HG03439 (cell line): ENCODE results near the gene SHBG.

Experiments used
- ATAC-seq: cut with Tn5 transposase; IDR thresholded peaks from one replicate; pipeline ENCODE4 v1.9.1; 2021; ENCODE audit warnings: mild to moderate bottlenecking, moderate library complexity; ENCODE audit not compliant: unreplicated experiment

Gene SHBG

DNA sequence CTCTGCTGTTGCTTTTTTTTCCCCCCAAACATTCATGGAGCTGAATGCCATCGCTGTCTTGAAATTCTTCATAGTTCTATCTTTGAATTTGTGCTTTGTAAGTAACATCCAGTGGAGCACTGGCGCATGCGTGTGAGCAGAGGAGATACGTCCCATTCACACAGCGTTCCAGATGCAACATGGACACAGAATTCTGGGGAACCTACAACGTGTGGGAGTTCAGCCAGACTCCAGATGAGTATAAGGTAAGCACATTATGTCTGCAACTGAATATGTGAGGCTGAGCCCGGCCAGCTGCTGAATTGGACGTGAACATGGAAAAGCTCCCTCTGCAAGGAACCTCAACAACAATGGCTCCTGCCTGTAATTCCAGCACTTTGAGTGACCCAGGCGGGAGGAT lies 16.5 kb downstream of the SHBG start:
- no peak for ATAC-seq

DNA sequence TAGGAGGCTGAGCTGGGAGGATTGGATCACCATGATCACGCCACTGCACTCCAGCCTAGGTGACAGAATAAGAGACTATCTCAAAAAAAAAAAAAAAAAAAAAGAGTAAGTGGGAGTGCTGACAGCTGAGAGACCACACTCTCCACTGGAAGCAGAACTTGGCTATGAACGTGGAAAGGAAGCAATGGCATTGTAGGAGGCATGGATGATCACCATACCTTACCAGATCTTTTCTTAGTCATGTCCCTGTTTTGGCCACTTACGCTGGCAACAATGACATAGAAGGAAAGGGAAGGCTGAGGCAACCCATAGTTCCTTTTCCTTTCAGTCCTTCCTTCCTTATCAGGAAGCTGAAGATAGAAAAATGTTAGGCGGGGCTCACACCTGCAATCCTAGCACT lies 17.1 kb downstream of the SHBG start:
- ATAC-seq: no peak

DNA sequence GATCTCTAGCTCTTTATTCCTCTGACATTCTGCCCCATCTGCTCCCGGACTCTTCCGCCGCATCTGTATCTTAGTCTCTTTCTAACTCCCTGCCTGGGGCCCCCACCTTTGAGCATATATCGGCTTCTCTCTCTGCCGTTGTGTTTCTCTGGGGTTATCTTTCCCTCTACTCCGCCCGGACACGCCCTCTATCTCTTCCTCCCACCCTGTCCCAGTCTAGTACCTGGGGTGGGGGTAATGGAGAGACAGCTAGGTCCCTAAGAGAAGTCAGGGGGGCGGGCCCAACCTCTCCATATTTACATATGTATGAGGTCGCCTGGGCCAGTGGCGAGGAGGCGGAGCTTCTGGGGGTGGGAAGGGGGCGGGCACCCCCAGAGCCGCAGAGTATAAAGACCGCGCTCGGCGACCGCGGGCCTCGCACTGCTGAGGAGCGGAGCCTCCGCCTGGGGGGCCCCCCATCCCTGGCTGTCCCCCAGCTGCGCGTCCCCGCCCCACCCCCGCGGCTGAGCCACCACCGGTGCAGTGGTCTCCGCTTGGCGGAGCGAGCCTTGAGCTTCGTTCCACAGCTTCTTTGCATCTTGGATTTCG lies 20.7 kb downstream of the SHBG start, which contains the start of gene ATP1B2:
Gene ATP1B2 (plus strand): TSS at position 418 of the 588 bp plus-strand sequence. CDS start 593 bp downstream, outside the sequence.
- no peak for ATAC-seq

DNA sequence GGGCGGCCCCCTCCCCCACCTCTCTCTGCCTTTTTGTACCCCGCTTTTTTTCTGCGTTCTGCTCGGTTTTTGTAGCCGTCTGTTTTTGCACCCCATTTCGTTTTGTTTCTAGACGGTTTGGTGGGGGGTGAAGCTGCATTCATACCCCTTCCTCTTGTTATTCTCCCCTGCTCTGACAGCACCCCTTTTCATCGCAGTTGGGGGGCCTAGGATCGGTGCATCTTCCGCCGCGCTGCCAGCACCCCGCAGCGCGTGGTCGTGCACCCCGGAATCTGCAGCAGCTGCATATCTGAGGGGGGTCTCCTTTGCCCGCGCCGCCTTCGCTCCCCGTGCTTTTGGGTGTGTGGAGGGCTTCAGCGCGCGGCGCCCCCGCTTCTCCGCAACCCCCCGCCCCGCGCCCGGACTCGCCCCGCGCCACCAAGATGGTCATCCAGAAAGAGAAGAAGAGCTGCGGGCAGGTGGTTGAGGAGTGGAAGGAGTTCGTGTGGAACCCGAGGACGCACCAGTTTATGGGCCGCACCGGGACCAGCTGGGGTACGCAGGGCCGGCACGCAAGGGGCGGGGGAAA lies 21.2 kb downstream of the SHBG start:
- ATAC-seq: no peak

DNA sequence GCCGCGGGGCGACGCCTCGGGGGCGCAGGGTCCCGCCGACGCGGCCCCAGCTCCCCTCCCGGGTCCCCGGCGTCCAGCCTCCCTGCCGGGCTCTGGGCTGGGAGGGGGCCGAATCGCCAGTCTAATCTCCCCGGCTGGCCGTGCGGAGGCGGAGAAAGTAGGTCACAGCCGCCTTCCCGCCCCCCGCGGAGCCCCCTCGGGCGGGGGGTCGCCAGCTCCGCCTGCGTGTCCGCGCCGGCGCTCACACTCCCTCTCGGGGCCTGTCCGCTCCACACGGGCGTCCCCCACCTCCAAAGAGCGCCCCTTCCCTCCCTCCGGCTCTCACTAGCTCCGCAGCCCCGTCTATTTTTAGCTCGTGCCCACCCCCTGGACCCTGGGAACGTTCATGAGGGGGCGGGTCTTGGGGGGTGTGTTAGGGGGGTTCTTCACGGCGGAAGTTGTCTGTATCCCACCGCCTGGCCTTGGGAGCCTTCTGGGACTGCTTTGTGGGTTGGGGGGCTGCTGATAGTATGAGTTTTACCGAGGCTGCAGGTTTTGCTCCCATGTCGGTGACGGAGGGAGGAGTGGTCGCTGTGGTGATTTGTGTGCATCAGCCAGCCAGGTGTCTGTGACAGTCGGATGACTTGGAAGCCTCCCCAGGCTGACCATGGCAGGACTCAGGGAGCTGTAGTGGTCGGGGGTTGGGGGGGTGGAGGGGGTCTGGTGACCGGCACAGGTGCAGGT lies 21.9 kb downstream of the SHBG start:
- ATAC-seq: no peak

DNA sequence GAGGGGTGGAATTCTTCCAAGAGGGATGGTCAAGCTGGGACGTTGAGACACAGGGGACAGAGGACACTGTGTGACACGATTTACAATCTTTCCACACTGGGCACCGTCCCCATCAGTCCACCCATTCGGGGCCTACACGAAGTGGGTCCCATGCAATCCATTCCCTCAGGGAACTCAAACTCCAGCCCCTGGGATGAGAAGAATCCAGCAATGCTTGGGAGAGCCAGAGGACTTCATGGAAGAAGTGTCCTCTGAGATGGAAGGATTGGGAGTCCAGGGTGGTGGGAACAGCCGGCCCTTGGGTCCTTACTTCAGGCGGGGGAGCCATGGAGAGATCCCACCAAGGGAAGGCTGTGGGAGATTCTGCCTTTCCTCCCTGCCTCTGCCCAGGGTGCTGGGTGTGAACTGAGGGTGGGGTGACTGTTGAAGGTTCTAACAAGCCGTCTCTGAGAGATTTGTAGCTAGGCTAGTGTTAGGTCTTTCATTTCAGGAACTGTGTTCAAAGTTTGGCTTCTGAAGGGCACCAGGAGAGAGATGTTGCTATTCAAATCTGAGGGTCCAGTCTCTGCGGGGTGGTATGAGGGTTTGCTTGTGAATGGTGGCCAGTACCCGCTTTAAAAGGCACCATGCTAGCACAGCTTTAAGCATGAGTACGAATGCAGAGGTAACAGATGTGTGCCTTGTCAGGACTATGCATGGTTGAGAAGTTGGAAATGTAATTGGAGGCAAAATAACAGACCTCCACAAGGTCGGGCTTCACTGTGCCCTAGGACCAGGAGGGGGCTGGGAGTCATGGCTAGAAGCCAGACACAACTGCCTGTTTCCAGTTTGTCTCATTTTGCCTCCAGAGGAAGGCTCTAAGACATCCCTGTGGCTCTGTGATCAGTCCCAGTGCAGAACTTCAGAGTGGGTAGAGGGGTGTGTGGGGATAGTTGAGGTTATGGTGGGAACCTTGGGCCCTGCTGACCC lies 22.7 kb downstream of the SHBG start:
- no peak for ATAC-seq

DNA sequence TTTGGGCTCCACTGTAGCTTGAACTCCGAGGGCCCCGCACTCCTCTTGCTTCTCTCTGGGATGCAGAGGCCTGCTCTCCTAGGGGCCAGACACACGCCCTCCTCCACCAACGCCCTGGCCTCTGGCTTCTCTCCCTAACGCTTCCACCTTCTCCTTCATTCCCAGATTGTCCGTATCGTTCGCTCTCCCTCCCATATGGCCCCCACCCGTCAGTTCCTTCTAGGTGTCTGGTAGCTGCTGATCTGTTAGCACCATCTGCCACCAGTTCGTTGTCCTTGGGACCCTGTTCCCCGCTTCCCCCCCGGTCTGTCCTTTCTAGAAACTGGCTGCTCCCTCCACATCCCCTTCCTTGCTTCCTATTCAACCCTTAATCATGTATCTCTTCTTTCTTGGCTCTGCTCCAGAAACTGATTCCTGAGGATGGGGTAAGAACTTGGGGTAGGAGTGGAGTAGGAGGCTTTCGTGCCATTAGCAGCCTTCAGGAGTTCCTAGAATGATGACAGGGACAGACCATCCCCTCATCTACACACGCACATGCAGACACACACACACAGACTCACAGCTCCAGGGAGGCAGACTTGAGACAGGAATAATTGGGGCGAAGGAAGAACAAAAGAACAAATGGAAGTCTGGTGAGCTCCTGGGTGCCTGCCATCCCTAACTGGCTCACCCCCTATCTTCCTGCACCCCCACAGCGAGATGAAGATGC lies 25.1 kb downstream of the SHBG start:
- no peak for ATAC-seq

DNA sequence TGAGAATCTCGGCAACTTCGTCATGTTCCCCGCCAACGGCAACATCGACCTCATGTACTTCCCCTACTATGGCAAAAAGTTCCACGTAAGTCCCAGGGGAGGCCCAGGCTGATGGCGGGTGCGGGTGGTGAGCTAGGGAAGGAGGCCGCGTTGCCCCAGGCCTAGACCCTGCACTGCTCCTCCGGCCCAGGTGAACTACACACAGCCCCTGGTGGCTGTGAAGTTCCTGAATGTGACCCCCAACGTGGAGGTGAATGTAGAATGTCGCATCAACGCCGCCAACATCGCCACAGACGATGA lies 25.6 kb downstream of the SHBG start:
- ATAC-seq: no peak

DNA sequence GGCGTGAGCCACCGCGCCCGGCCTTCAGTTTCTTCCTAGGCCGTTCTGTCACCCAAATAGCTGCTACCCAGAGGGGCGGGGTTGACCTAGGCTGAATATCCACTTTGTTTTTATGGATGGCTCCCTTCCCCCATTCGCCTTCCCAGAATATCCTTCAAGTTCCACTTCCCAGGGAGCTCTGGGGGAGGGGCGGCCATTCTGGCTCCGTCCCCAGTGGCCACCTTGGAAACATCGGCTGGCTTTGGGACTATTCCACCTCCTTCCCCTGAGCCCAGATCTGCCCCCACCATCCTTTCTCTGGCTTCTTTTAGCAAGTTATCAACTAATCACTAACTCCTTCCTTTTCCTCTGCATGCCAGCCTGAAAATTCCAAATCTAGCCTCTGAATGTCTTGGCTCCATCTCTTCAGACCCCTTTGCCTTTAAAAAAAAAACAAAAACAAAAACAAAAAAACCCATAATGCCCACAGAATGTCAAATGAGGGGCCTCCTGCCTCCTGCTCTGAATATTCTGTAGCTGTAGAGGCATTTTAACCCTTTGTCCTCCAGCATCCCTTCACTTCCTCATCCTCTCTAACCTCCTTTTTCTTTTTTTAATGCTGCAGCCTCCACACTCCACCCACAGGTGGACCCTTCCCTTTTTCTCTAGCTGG lies 27.1 kb downstream of the SHBG start:
- ATAC-seq: no peak

DNA sequence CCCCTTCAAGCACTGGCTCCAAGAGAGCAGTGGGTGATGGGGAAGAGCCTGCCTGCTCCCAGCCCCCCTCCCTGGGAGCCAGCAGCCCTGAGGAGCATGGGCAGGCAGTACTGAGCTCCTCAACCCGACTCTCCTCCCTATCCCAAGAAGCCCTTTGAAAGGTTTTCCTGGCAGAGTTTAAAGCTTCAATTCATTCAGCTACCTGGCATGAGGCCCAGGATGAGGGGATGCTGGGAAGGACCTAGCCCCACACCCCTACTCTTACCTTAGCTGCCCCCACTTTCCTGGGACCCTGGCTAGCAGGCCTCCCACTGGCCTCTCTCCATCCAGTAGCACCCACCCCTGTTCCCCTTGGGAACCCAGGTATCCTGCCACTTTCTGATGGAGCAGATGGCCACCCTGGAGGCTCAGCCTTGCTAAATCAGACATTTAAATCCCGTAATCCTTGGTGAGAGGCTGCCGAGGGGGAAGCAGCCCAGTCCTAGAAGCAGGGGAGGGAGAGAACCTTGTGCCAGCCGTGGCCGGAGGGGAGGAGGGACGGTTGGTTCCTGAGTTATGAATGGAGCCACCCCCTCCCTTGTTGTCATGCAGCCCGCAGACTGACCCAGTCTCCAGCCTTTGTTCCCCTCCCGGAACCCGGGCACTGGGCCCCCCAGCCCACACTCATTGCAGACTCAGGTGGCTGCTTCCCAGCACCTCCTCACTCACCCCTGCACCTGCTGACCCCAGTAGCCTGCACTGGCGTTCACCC lies 37.9 kb downstream of the SHBG start:
- no peak for ATAC-seq

DNA sequence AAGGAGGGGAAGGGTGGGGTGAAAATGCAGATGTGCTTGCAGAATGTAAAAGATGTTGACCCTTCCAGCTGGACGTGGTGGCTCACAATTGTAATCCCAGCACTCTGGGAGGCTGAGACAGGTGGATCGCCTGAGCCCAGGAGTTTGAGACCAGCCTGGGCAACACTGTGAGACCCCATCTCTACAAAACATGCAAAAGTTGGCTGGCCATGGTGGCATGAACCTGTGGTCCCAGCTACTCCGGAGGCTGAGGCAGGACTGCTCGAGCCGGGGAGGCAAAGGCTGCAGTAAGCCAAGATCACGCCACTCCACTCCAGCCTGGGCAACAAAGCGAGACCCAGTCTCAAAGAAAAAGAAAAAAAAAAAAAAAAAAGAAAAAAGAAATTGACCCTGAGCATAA lies 38.5 kb downstream of the SHBG start:
- ATAC-seq: no peak

DNA sequence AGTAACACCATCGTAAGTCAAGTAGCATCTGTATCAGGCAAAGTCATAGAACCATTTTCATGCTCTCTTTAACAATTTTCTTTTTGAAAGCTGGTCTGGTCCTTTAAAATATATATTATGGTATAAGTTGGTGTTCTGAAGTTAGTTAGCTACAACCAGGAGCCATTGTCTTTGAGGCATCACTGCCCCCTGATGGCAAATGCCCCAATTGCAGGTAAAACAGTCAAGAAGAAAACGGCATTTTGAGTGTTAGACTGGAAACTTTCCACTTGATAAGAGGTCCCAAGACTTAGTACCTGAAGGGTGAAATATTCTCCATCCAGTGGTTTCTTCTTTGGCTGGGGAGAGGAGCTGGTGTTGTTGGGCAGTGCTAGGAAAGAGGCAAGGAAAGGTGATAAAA lies 43.3 kb downstream of the SHBG start:
- no peak for ATAC-seq

DNA sequence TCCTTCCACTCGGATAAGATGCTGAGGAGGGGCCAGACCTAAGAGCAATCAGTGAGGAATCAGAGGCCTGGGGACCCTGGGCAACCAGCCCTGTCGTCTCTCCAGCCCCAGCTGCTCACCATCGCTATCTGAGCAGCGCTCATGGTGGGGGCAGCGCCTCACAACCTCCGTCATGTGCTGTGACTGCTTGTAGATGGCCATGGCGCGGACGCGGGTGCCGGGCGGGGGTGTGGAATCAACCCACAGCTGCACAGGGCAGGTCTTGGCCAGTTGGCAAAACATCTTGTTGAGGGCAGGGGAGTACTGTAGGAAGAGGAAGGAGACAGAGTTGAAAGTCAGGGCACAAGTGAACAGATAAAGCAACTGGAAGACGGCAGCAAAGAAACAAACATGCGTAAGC lies 45.0 kb downstream of the SHBG start:
- no peak for ATAC-seq

DNA sequence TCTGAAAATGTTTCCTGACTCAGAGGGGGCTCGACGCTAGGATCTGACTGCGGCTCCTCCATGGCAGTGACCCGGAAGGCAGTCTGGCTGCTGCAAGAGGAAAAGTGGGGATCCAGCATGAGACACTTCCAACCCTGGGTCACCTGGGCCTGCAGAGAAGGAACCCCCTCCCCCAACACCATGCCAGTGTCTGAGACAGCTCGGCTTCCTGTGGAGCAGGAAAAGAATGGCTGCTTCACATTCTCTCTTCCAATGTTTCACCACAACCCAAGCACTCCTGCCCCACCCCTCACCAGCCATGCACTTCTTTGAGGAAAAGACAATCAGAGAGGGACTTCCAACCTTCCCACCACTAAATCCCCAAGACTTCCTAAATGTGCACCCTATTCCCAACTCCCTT lies 46.6 kb downstream of the SHBG start:
- no peak for ATAC-seq

DNA sequence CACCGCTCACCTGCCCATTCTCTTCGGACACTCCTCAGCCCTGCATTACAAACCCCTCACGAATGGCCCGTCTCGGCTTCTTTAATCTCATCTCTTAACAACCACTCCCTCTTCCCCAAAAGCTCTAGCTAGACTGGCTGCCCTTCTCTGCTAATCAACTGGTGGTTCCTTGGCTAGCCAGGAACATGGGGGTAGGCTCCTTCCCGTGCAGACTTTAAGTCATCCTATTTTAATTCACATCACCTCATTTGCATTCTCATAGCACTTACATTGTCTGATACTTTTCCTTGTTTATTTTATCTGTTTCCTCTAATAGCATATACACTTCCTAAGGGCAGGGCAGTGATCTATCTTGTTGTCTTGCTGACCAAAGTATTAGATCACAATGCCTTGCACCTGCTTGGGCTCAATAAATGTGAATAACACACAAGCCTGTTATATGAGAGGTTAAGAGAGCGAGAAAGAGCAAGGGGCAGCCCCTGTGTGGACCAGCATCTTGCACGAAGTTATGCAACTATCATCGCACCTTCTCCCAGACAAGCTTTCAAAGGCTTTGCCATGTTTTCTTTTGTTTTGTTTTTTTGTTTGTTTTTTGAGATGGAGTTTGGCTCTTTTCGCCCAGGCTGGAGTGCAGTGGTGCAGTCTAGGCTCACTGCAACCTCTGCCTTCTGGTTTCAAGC lies 47.6 kb downstream of the SHBG start:
- ATAC-seq: no peak
